Ovary (tissue), 9 donors: Measurements from ENCODE around the gene TSC22D2. TPM values are rescaled to one million over a fixed set of nuclear protein-coding genes. Genes with fewer than 3 reads are reported as not detected.

Experiments used
- DNase-seq, 5 donors: peaks; one replicate each; pipeline ENCODE4 v3.0.0-alpha.2; 2019 to 2020
- H3K27ac ChIP-seq, 2 donors: fragments of 200-600 bp; one replicate each; pipeline versions ENCODE4 v1.5.1 to v1.8.0; 2019 to 2022
- H3K27me3 ChIP-seq: fragments of 200-600 bp; one replicate; pipeline ENCODE4 v1.8.0; 2022
- H3K36me3 ChIP-seq: fragments of 200-600 bp; sonication (generic); one replicate; pipeline ENCODE4 v1.5.1; 2019
- H3K4me1 ChIP-seq: one replicate; pipeline ENCODE4 v1.8.1; 2013; ENCODE audit warnings: mild to moderate bottlenecking, moderate library complexity; ENCODE audit not compliant: insufficient read depth
- H3K4me3 ChIP-seq: fragments of 200-600 bp; sonication (generic); one replicate; pipeline ENCODE4 v1.5.1; 2017
- H3K9me3 ChIP-seq, 2 donors: fragments of 200-600 bp in 1 of 2; sonication (generic) in 1 of 2; one replicate each; pipeline versions ENCODE4 v1.5.1 to v1.8.1; 2013 to 2019; ENCODE audit warnings: mild to moderate bottlenecking in 1 of 2, moderate library complexity in 1 of 2
- CTCF ChIP-seq, 3 donors: fragments of 450-650 bp in 2 of 3; fragments of 200-600 bp in 1 of 3; IDR thresholded peaks; one replicate each; pipeline versions ENCODE4 v1.5.1 to v1.8.0; 2016 to 2022; ENCODE audit warnings: antibody characterized with exemption in 3 of 3, mild to moderate bottlenecking in 1 of 3
- EP300 ChIP-seq: sonication (generic); formaldehyde crosslinking; IDR thresholded peaks from one replicate; pipeline ENCODE4 v1.6.1; 2017; ENCODE audit warnings: antibody characterized with exemption
- POLR2A ChIP-seq: fragments of 450-650 bp; IDR thresholded peaks from one replicate; pipeline ENCODE4 v1.6.1; 2017; ENCODE audit warnings: antibody characterized with exemption, mild to moderate bottlenecking, moderate library complexity
- WGBS, 3 donors: extraction: QIAGEN DNeasy Blood & Tissue Kit in 1 of 3; methylation state at CpG; one replicate each; pipeline versions ENCODE4 v1.1.5 to v1.1.7; 2013 to 2017; 5-methylcytosine and 5-hydroxymethylcytosine counted together
- intact Hi-C, 4 donors: fragments of 100-400 bp; cut with DNase I; formaldehyde crosslinking; loops; one replicate each; pipeline versions ENCODE4 v1.11.0 to v1.15.1; 2022 to 2023
- polyA plus RNA-seq, 2 donors: library from polyadenylated mRNA; stranded (reverse); fragments of 200-250 nt in 1 of 2; fragments of 350-450 nt in 1 of 2; fragmentation: Illumina TruSeq in 1 of 2; extraction: RNeasy Lipid Tissue Mini Kit (QIAGEN cat#74804) in 1 of 2; gene quantifications; one replicate each; pipeline ENCODE4 v1.2.3, GENCODE V29; 2013 to 2014
- total RNA-seq, 7 donors: library from RNA; depleted of rRNA in 2 of 7; stranded (reverse); fragments of >200 nt in 2 of 7; fragmentation: NEBNext Ultra II Directional in 3 of 7; extraction: Animal tissue kit (Norgen Biotek cat#: 25700) in 3 of 7; gene quantifications; one replicate each; pipeline versions ENCODE4 v1.1.0 to v1.2.4, GENCODE V29; 2016 to 2023
- donor health status: DM: no; HTN: no; CAD: no; lungs with moderate emphysema.
- donor health status: DM: no; HTN: no; CAD: no.
- donor health status: Bipolar disorder and iron deficiency.
- donor health status: DM: yes; HTN: yes; CAD: no.
- donor health status: DM: no; HTN: no; CAD: no.
- donor health status: DM: yes; HTN: yes; CAD: no.

The TSC22D2 gene
- total and polyA plus RNA-seq, 9 donors: 11.2 to 33.4 (median 23.1) TPM

DNA sequence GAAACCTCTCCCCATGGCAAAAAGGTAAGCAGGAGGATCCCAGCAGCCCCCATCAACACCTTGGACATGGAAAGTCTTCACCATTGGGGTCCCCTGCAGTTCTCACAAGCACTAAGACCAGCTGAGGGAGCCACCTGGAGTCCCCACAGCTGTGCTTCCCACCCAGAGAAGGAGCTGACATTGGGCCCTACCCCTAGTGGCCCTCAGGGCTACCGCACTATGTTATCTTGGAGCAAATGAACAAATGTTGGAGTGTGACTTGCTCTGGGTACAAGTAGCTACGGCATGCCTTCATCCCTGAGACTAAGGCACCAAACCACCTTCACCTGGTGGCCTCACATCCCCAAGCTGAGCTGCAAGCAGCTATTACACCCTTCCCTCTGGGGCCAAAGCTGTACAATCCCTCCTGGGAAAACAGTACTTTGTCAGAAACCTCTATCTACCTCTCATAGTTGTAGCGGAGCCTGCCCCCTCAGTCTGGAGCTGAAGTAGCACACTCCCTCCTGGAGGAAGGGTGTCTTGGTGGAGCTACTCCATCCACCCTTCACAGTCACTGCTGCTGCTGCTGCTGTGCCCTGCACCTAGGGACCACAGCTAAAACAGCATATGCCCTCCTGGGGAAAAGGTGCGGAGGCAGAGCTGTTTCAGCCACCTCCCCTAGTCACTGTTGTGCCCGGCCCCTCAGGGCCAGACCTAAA is 95.5 kb downstream of the TSC22D2 start:
- TF ChIP-seq POLR2A: no peak
- TF ChIP-seq CTCF (IDR thresholded peaks at IDR 0.05): no peak
- no peak for TF ChIP-seq EP300
- H3K4me1 ChIP-seq: no peaks in the 10 kb centered on the region
- intact Hi-C loops: no loop called here
- H3K4me3 ChIP-seq: no peak overlapping the region
- H3K36me3 ChIP-seq: no peaks in the 10 kb centered on the region
- 82 to 88% (median 83%) methylated on average over 5 of the region's 5 CpGs for WGBS, 3 donors
- H3K27me3 ChIP-seq: no peaks in the 10 kb centered on the region
- H3K9me3 ChIP-seq: no peaks in the 10 kb centered on the region
- H3K27ac ChIP-seq: no peak overlapping the region
- DNase-seq: no peak

GRCh38 chr3:150504483-150504882 is 96.4 kb downstream of the TSC22D2 start:
- WGBS, 3 donors: 80 to 92% (median 85%) methylated on average over 3 of the region's 3 CpGs
- H3K36me3 ChIP-seq: no peaks in the 10 kb centered on the region
- no peaks in the 10 kb centered on the region for H3K27me3 ChIP-seq
- H3K4me1 ChIP-seq: no peaks in the 10 kb centered on the region
- no peaks in the 10 kb centered on the region for H3K9me3 ChIP-seq
- intact Hi-C loops: no loop called here
- H3K27ac ChIP-seq: no peak overlapping the region
- DNase-seq: no peak
- no peak overlapping the region for H3K4me3 ChIP-seq
- TF ChIP-seq CTCF (IDR thresholded peaks at IDR 0.05) (no peak), EP300 (no peak)

GRCh38 chr3:150508401-150508800 is 100.3 kb downstream of the TSC22D2 start:
- H3K27me3 ChIP-seq: no peaks in the 10 kb centered on the region
- no peaks in the 10 kb centered on the region for H3K4me1 ChIP-seq
- H3K27ac ChIP-seq: no peak overlapping the region
- intact Hi-C loops: no loop called here
- TF ChIP-seq CTCF (IDR thresholded peaks at IDR 0.05): no peak
- no peak for TF ChIP-seq POLR2A
- TF ChIP-seq EP300: no peak
- H3K36me3 ChIP-seq: no peaks in the 10 kb centered on the region
- H3K4me3 ChIP-seq: no peak overlapping the region
- H3K9me3 ChIP-seq: no peaks in the 10 kb centered on the region
- DNase-seq: no peak

GRCh38 chr3:150509780-150510179 is 101.7 kb downstream of the TSC22D2 start:
- Histone ChIP-seq H3K27me3 (no peaks in the 10 kb centered on the region), H3K4me3 (no peak overlapping the region), H3K4me1 (no peaks in the 10 kb centered on the region), H3K9me3 (no peaks in the 10 kb centered on the region), H3K36me3 (no peaks in the 10 kb centered on the region), H3K27ac (no peak overlapping the region)
- WGBS, 3 donors: 92 to 94% (median 92%) methylated on average over 2 of the region's 2 CpGs
- TF ChIP-seq CTCF (IDR thresholded peaks at IDR 0.05): no peak
- TF ChIP-seq POLR2A: no peak
- no peak for TF ChIP-seq EP300
- intact Hi-C loops: no loop called here
- no peak for DNase-seq
